Lung (tissue), 12 donors: Measurements from ENCODE around the gene ZNF469. TPM values are rescaled to one million over a fixed set of nuclear protein-coding genes. Genes with fewer than 3 reads are reported as not detected.

Experiments
- ATAC-seq: fragments of 200-7000 bp; cut with Tn5 transposase; one replicate; pipeline ENCODE4 v1.9.1; 2020; ENCODE audit warnings: moderate number of reproducible peaks; ENCODE audit not compliant: insufficient read depth, low FRiP score
- DNase-seq, 3 donors: peaks; one replicate each; pipeline ENCODE4 v3.0.0-alpha.2; 2013 to 2017
- H3K27ac ChIP-seq, 2 donors: one replicate each; pipeline ENCODE4 v1.5.1; 2013; ENCODE audit warnings: mild to moderate bottlenecking in 2 of 2, moderate library complexity in 2 of 2, control low read depth in 1 of 2, inconsistent platforms in 1 of 2, low read depth in 1 of 2, low read length in 1 of 2
- H3K27me3 ChIP-seq, 3 donors: one replicate each; pipeline ENCODE4 v1.5.1; 2013; ENCODE audit warnings: low read length in 2 of 3; ENCODE audit not compliant: control insufficient read depth in 3 of 3, insufficient read depth in 3 of 3
- H3K36me3 ChIP-seq, 4 donors: one replicate each; pipeline ENCODE4 v1.5.1; 2013; ENCODE audit warnings: low read length in 4 of 4, mild to moderate bottlenecking in 1 of 4, moderate library complexity in 1 of 4; ENCODE audit not compliant: control insufficient read depth in 4 of 4, insufficient read depth in 4 of 4
- H3K4me1 ChIP-seq, 5 donors: one replicate each; pipeline ENCODE4 v1.5.1; 2013; ENCODE audit warnings: low read length in 5 of 5, mild to moderate bottlenecking in 2 of 5, moderate library complexity in 1 of 5; ENCODE audit not compliant: control insufficient read depth in 5 of 5, insufficient read depth in 5 of 5
- H3K4me3 ChIP-seq: one replicate; pipeline ENCODE4 v1.5.1; 2013; ENCODE audit warnings: mild to moderate bottlenecking, control low read depth, moderate library complexity
- H3K9ac ChIP-seq, 2 donors: one replicate each; pipeline ENCODE4 v1.5.1; 2013; ENCODE audit warnings: low read length in 2 of 2, control low read depth in 1 of 2; ENCODE audit not compliant: insufficient read depth in 1 of 2
- H3K9me3 ChIP-seq, 4 donors: one replicate each; pipeline ENCODE4 v1.5.1; 2013; ENCODE audit warnings: low read length in 3 of 4, mild to moderate bottlenecking in 1 of 4, moderate library complexity in 1 of 4; ENCODE audit not compliant: control insufficient read depth in 4 of 4, insufficient read depth in 3 of 4
- CTCF ChIP-seq: IDR thresholded peaks from 2 replicates; pipeline ENCODE4 v1.5.1; 2012; ENCODE audit warnings: mild to moderate bottlenecking; ENCODE audit errors: control extremely low read depth, extremely low read depth
- WGBS, 2 donors: extraction: QIAGEN DNeasy Blood & Tissue Kit; methylation state at CpG; one replicate each; pipeline ENCODE4 v1.1.7; 2013; 5-methylcytosine and 5-hydroxymethylcytosine counted together
- polyA plus RNA-seq, 2 donors: library from polyadenylated mRNA; stranded (reverse); fragments of 200-250 nt; gene quantifications; one replicate each; pipeline ENCODE4 v1.2.1, GENCODE V29; 2013
- total RNA-seq, 2 donors: library from RNA; depleted of rRNA in 1 of 2; stranded (reverse); fragments of >200 nt in 1 of 2; gene quantifications; one replicate each; pipeline ENCODE4 v1.2.1, GENCODE V29; 2014 to 2021
- donor health status: control.
- donor health status: control.
- donor health status: Bipolar disorder and iron deficiency.
- donor health status: healthy.
- donor health status: DM: yes; HTN: yes; CAD: no.

The ZNF469 gene
- total and polyA plus RNA-seq, 4 donors, result 0.67 to 3.0 (median 1.5) TPM

- Histone ChIP-seq H3K9ac (no peak overlapping the region), H3K4me3 (no peak overlapping the region), H3K36me3 (no peaks in the 10 kb centered on the region), H3K9me3 (no peaks in the 10 kb centered on the region), H3K27ac (no peak overlapping the region), H3K27me3 (no peaks in the 10 kb centered on the region), H3K4me1 (no peaks in the 10 kb centered on the region)
- no peak for DNase-seq
- WGBS, 2 donors, result 89 to 90% methylated on average over 28 of the region's 28 CpGs
- no peak for ATAC-seq
- no peak for TF ChIP-seq CTCF
Observed at GRCh38 chr16:88355389-88356123, 27.2 kb upstream of the ZNF469 start.

DNA sequence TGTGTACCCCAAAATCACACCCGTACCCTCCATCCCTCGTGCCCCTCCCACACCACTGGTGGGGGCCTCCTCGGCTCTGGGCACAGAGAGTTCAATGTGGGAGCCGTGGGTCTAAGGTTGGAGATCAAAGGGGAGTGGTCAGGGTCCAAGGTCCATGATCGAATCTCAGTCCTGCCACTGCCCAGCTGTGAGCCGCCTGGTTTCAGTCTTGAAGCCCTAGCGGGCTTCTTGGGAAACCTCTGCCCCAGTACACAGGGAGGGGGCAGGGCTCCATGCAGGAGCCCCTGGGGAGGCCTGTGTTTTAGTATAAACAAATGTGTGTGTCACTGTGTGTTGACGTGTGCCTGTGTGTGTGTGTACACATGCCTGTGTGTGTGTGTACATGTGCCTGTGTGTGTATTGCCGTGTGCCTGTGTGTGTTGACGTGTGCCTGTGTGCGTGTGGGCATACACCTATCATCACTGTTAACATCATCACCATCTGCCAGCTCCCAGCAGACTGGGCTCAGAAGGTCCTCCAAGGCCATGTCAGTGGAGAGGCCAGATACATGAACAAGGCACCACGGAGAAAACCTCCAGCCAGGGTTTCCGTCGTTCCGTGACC is 26.5 kb upstream of the ZNF469 start:
- 84 to 91% methylated on average over 15 of the region's 15 CpGs for WGBS, 2 donors
- no peak overlapping the region for H3K4me3 ChIP-seq
- no peak for TF ChIP-seq CTCF
- H3K9me3 ChIP-seq, result no peaks in the 10 kb centered on the region
- DNase-seq (no peak), ATAC-seq (no peak)
- H3K4me1 ChIP-seq, result no peaks in the 10 kb centered on the region
- H3K36me3 ChIP-seq, result no peaks in the 10 kb centered on the region
- no peaks in the 10 kb centered on the region for H3K27me3 ChIP-seq
- H3K9ac ChIP-seq, result no peak overlapping the region
- no peak overlapping the region for H3K27ac ChIP-seq

GRCh38 chr16:88356727-88357199 is 26.0 kb upstream of the ZNF469 start:
- Histone ChIP-seq H3K4me3 (no peak overlapping the region), H3K9ac (no peak overlapping the region), H3K4me1 (no peaks in the 10 kb centered on the region), H3K27ac (no peak overlapping the region), H3K9me3 (no peaks in the 10 kb centered on the region), H3K27me3 (no peaks in the 10 kb centered on the region), H3K36me3 (no peaks in the 10 kb centered on the region)
- ATAC-seq (no peak), DNase-seq (no peak)
- 87 to 93% methylated on average over 13 of the region's 13 CpGs for WGBS, 2 donors
- no peak for TF ChIP-seq CTCF
